Transverse colon (tissue), 3 donors: ENCODE data around the gene ERICH6B.

Experiments
- EP300 ChIP-seq: sonication (generic); formaldehyde crosslinking; IDR thresholded peaks from one replicate; pipeline ENCODE4 v1.6.1; 2017; ENCODE audit warnings: antibody characterized with exemption, low read depth
- POLR2A ChIP-seq: fragments of 450-650 bp; IDR thresholded peaks from one replicate; pipeline ENCODE4 v1.6.1; 2016; ENCODE audit warnings: antibody characterized with exemption, mild to moderate bottlenecking, moderate library complexity
- TF ChIP-seq, protein P1 (sequence below), 5 experiments: fragments of 200-600 bp in 3 of 5; fragments of 450-650 bp in 2 of 5; sonication (generic) in 3 of 5; IDR thresholded peaks; 1 replicate in 2 of 5; 2 replicates in 3 of 5; pipeline ENCODE4 v1.5.1; 2016 to 2017; ENCODE audit warnings: antibody characterized with exemption in 5 of 5, inconsistent platforms in 3 of 5, mild to moderate bottlenecking in 2 of 5, moderate library complexity in 1 of 5

DNA sequence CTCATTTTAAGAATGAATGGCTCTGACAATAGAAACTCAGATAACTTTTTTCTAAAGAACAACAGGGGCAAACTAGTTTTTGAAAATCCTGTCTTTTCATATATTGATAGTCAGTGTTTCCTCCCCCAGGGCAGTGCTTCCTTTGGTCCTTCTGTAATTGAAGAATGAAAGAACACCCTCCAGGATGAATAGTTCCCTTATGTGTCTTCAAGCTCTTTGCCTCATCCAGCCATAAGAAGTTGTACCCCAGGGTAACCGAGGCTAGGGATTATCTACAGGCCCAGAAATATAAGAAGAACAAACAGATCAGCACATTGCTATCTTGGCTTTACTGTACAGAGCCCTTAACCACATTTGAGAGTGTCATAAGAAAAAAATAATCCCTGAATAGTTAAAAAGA lies 12.1 kb upstream of the ERICH6B start:
- TF ChIP-seq, protein P1, sequence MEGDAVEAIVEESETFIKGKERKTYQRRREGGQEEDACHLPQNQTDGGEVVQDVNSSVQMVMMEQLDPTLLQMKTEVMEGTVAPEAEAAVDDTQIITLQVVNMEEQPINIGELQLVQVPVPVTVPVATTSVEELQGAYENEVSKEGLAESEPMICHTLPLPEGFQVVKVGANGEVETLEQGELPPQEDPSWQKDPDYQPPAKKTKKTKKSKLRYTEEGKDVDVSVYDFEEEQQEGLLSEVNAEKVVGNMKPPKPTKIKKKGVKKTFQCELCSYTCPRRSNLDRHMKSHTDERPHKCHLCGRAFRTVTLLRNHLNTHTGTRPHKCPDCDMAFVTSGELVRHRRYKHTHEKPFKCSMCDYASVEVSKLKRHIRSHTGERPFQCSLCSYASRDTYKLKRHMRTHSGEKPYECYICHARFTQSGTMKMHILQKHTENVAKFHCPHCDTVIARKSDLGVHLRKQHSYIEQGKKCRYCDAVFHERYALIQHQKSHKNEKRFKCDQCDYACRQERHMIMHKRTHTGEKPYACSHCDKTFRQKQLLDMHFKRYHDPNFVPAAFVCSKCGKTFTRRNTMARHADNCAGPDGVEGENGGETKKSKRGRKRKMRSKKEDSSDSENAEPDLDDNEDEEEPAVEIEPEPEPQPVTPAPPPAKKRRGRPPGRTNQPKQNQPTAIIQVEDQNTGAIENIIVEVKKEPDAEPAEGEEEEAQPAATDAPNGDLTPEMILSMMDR (IDR thresholded peaks at IDR 0.05), result no peak
- no peak for TF ChIP-seq EP300
- no peak for TF ChIP-seq POLR2A
